IMR-90 (cell line): ENCODE measurements around the gene INPP5D. TPM values are rescaled to one million over a fixed set of nuclear protein-coding genes. Genes with fewer than 3 reads are reported as not detected.

Experiments
- ATAC-seq: fragments of 200-7000 bp; cut with Tn5 transposase; 2 replicates; pipeline ENCODE4 v1.9.1; 2020; ENCODE audit warnings: low read depth, mild to moderate bottlenecking, moderate library complexity
- BruUV-seq: library from RNA; stranded (reverse); fragments of 400-500 nt; replicated peaks from 2 replicates; lab custom pipeline; 2021; lab: Mats Ljungman, UMichigan
- CTCF ChIA-PET: fragments of 300-600 bp; formaldehyde crosslinking; extraction: SDS; loops from one replicate; lab custom pipeline; 2021; ENCODE audit warnings: antibody characterized with exemption; lab: Yijun Ruan, JAX
- POLR2A ChIA-PET: fragments of 300-600 bp; sonication (Branson Sonifier 250); formaldehyde crosslinking; loops from one replicate; lab custom pipeline; 2022; ENCODE audit warnings: antibody characterized with exemption; ENCODE audit not compliant: unreplicated experiment; lab: Charles Lee
- DNase-seq: peaks from one replicate; pipeline ENCODE4 v3.0.0; 2013
- H2AFZ ChIP-seq: replicated peaks from 2 replicates; pipeline ENCODE3; 2013; ENCODE audit warnings: low read length, mild to moderate bottlenecking; ENCODE audit not compliant: poor library complexity
- H2AK5ac ChIP-seq: 2 replicates; pipeline ENCODE4 v1.6.1; 2013; ENCODE audit warnings: low read depth, low read length, inconsistent platforms
- H2AK9ac ChIP-seq: replicated peaks from 2 replicates; pipeline ENCODE3; 2013; ENCODE audit warnings: mild to moderate bottlenecking, low read depth, low read length, moderate library complexity; ENCODE audit not compliant: poor library complexity
- H2BK120ac ChIP-seq: 2 replicates; pipeline ENCODE4 v1.6.1; 2013; ENCODE audit warnings: low read depth, low read length, inconsistent platforms
- H2BK15ac ChIP-seq: 3 replicates; pipeline ENCODE4 v1.6.1; 2013; ENCODE audit warnings: low read depth, low read length, inconsistent platforms
- H2BK20ac ChIP-seq: 2 replicates; pipeline ENCODE4 v1.6.1; 2013; ENCODE audit warnings: low read depth, mild to moderate bottlenecking, inconsistent platforms, low read length, moderate library complexity
- H2BK5ac ChIP-seq: 2 replicates; pipeline ENCODE4 v1.6.1; 2013; ENCODE audit warnings: mild to moderate bottlenecking, low read depth, low read length, inconsistent platforms; ENCODE audit not compliant: poor library complexity, severe bottlenecking
- H3K14ac ChIP-seq: replicated peaks from 2 replicates; pipeline ENCODE4 v1.6.1; 2013; ENCODE audit warnings: low read depth, low read length, inconsistent platforms
- H3K18ac ChIP-seq: 2 replicates; pipeline ENCODE4 v1.6.1; 2013; ENCODE audit warnings: low read depth, low read length, control low read depth
- H3K23ac ChIP-seq: 2 replicates; pipeline ENCODE4 v1.6.1; 2013; ENCODE audit warnings: low read depth, low read length, inconsistent platforms
- H3K27ac ChIP-seq: 2 replicates; pipeline ENCODE4 v1.5.1; 2013; ENCODE audit warnings: mild to moderate bottlenecking, control low read depth, low read length; ENCODE audit not compliant: insufficient read depth
- H3K27me3 ChIP-seq: 2 replicates; pipeline ENCODE4 v1.6.1; 2013; ENCODE audit warnings: low read length; ENCODE audit not compliant: control insufficient read depth, insufficient read depth
- H3K36me3 ChIP-seq: 2 replicates; pipeline ENCODE4 v1.6.1; 2013; ENCODE audit warnings: low read length, mixed read lengths; ENCODE audit not compliant: control insufficient read depth, insufficient read depth
- H3K4ac ChIP-seq: 2 replicates; pipeline ENCODE4 v1.6.1; 2013; ENCODE audit warnings: low read depth, low read length, inconsistent platforms
- H3K4me1 ChIP-seq: 2 replicates; pipeline ENCODE4 v1.6.1; 2013; ENCODE audit warnings: low read length, mixed read lengths; ENCODE audit not compliant: control insufficient read depth, insufficient read depth
- H3K4me2 ChIP-seq: 2 replicates; pipeline ENCODE4 v1.6.1; 2013; ENCODE audit warnings: low read depth, mild to moderate bottlenecking, control low read depth, low read length, moderate library complexity
- H3K4me3 ChIP-seq: 2 replicates; pipeline ENCODE4 v1.5.1; 2013; ENCODE audit warnings: low read depth, mild to moderate bottlenecking, control low read depth, low read length, moderate library complexity; ENCODE audit not compliant: insufficient read depth
- H3K56ac ChIP-seq: 2 replicates; pipeline ENCODE4 v1.6.1; 2013; ENCODE audit warnings: low read length, inconsistent platforms; ENCODE audit not compliant: insufficient read depth; ENCODE audit errors: extremely low read depth
- H3K79me1 ChIP-seq, 2 experiments: 2 replicates each; pipeline ENCODE4 v1.6.1; 2013; ENCODE audit warnings: low read length in 2 of 2, inconsistent platforms in 1 of 2, low read depth in 1 of 2
- H3K9ac ChIP-seq: 2 replicates; pipeline ENCODE4 v1.6.1; 2013; ENCODE audit warnings: low read depth, low read length, control low read depth
- H3K9me1 ChIP-seq: 2 replicates; pipeline ENCODE4 v1.6.1; 2013; ENCODE audit warnings: low read length, inconsistent platforms; ENCODE audit not compliant: insufficient read depth
- H3K9me3 ChIP-seq: 2 replicates; pipeline ENCODE4 v1.6.1; 2013; ENCODE audit warnings: low read length; ENCODE audit not compliant: control insufficient read depth, insufficient read depth
- H4K20me1 ChIP-seq: 2 replicates; pipeline ENCODE4 v1.6.1; 2013; ENCODE audit warnings: low read length, inconsistent platforms; ENCODE audit not compliant: insufficient read depth
- H4K5ac ChIP-seq: 2 replicates; pipeline ENCODE4 v1.6.1; 2013; ENCODE audit warnings: mild to moderate bottlenecking, low read depth, low read length, control low read depth
- H4K8ac ChIP-seq, 2 experiments: 2 replicates each; pipeline ENCODE4 v1.6.1; 2013; ENCODE audit warnings: low read depth in 2 of 2, low read length in 2 of 2, control low read depth in 1 of 2, inconsistent platforms in 1 of 2
- H4K91ac ChIP-seq: 2 replicates; pipeline ENCODE4 v1.6.1; 2013; ENCODE audit warnings: low read depth, low read length, inconsistent platforms; ENCODE audit not compliant: insufficient read depth
- CEBPB ChIP-seq: IDR thresholded peaks from 2 replicates; pipeline ENCODE4 v1.6.1; 2012; ENCODE audit warnings: low read depth, low read length, improper control_type of control experiment
- CHD1 ChIP-seq: IDR thresholded peaks from 2 replicates; pipeline ENCODE4 v1.6.1; 2012; ENCODE audit warnings: low read depth, low read length, improper control_type of control experiment
- CTCF ChIP-seq: conservative IDR thresholded peaks from 2 replicates; pipeline ENCODE4 v1.5.1; 2012; ENCODE audit warnings: mild to moderate bottlenecking, low read depth, low read length, improper control_type of control experiment
- ELK1 ChIP-seq: fragments of 150-350 bp; IDR thresholded peaks from 2 replicates; pipeline ENCODE4 v1.6.1; 2016; ENCODE audit warnings: low read depth, mild to moderate bottlenecking, low read length, moderate library complexity, borderline replicate concordance
- MXI1 ChIP-seq: IDR thresholded peaks from 2 replicates; pipeline ENCODE4 v1.6.1; 2012; ENCODE audit warnings: low read depth, mild to moderate bottlenecking, low read length, moderate library complexity, borderline replicate concordance
- POLR2A ChIP-seq: IDR thresholded peaks from 2 replicates; pipeline ENCODE4 v1.6.1; 2012; ENCODE audit warnings: mild to moderate bottlenecking, low read depth, low read length
- RFX5 ChIP-seq: IDR thresholded peaks from 2 replicates; pipeline ENCODE4 v1.8.0; 2012; ENCODE audit warnings: low read depth, mild to moderate bottlenecking, low read length, moderate library complexity
- WGBS, 2 experiments: methylation state at CpG; one replicate each; pipeline versions ENCODE4 v1.1.5 to v1.1.7; 2013; ENCODE audit warnings: missing lambda C conversion rate in 2 of 2; ENCODE audit not compliant: insufficient read length in 1 of 2; ENCODE audit errors: extremely low coverage in 2 of 2; 5-methylcytosine and 5-hydroxymethylcytosine counted together
- dilution Hi-C: fragments of 300-500 bp; cut with HindIII; formaldehyde crosslinking; loops from one replicate; pipeline ENCODE4 v1.14.3; 2018; ENCODE audit warnings: low sequenced_read_pairs; ENCODE audit not compliant: unreplicated experiment
- in situ Hi-C: fragments of 300-500 bp; cut with MboI; formaldehyde crosslinking; loops from 3 replicates; pipeline ENCODE4 v1.14.3; 2019; ENCODE audit warnings: low sequenced_read_pairs, inconsistent platforms, mixed read lengths
- intact Hi-C: fragments of 100-400 bp; cut with micrococcal nuclease; formaldehyde crosslinking; loops from 2 replicates; pipeline ENCODE4 v1.10.0; 2022
- polyA plus RNA-seq, 3 experiments: library from polyadenylated mRNA; depleted of rRNA; stranded (reverse); fragments of >200 nt; gene quantifications; 2 replicates each; pipeline ENCODE4 v1.2.3, GENCODE V29; 2012; ENCODE audit warnings: low replicate concordance in 1 of 3
- total RNA-seq: library from RNA; depleted of rRNA; stranded (reverse); fragments of >200 nt; gene quantifications from 2 replicates; pipeline ENCODE4 v1.2.3, GENCODE V29; 2012

Gene INPP5D
- total and polyA plus RNA-seq, 2 of the 4 experiments (the other 2 are of a cell fraction): 0.18 to 0.29 TPM

GRCh38 chr2:233140978-233141377 is 80.8 kb downstream of the INPP5D start:
- H3K23ac ChIP-seq: no peak overlapping the region
- no peak overlapping the region for H3K4me2 ChIP-seq
- POLR2A ChIA-PET: no interaction called here
- H4K20me1 ChIP-seq: no peaks in the 10 kb centered on the region
- H3K18ac ChIP-seq: no peak overlapping the region
- no peak overlapping the region for H3K14ac ChIP-seq
- dilution Hi-C loops (no loop called here), in situ Hi-C loops (no loop called here), intact Hi-C loops (no loop called here)
- BruUV-seq: no TSS peak
- ATAC-seq: no peak
- no peak overlapping the region for H2BK5ac ChIP-seq
- no peak overlapping the region for H4K8ac ChIP-seq
- no peak overlapping the region for H2AFZ ChIP-seq
- TF ChIP-seq CEBPB (no peak), POLR2A (no peak), CHD1 (no peak), MXI1 (no peak), CTCF (no peak), ELK1 (no peak), RFX5 (no peak)
- H2BK15ac ChIP-seq: no peak overlapping the region
- no peak overlapping the region for H3K4me3 ChIP-seq
- H3K56ac ChIP-seq: no peak overlapping the region
- no peak overlapping the region for H4K91ac ChIP-seq
- no peak overlapping the region for H3K9ac ChIP-seq
- WGBS, 2 experiments: no CpG with 5 or more reads among the region's 7 CpGs
- H3K4me1 ChIP-seq: no peaks in the 10 kb centered on the region
- H3K27me3 ChIP-seq: peaks cover 8% of the 10 kb centered on the region; the same call in 1 of the 2 replicates
- no peak overlapping the region for H2BK120ac ChIP-seq
- H3K36me3 ChIP-seq: no peaks in the 10 kb centered on the region
- no peak for DNase-seq
- 0 out of 2 replicates have a peak, but pooled peaks cover 3% of the 10 kb centered on the region for H3K9me3 ChIP-seq
- no peak overlapping the region for H2BK20ac ChIP-seq
- H2AK5ac ChIP-seq: no peak overlapping the region
- no peak overlapping the region for H3K27ac ChIP-seq
- H3K4ac ChIP-seq: no peak overlapping the region
- CTCF ChIA-PET: no interaction called here
- no peak overlapping the region for H2AK9ac ChIP-seq
- no peaks in the 10 kb centered on the region for H3K9me1 ChIP-seq
- no peaks in the 10 kb centered on the region for H3K79me1 ChIP-seq
- H4K5ac ChIP-seq: no peak overlapping the region
